A549 (cell line): ENCODE results near the gene SERINC5.

Experiments
- CEBPB ChIP-seq, 2 experiments: fragments of >200 bp in 1 of 2; sonication (Bioruptor Twin) in 1 of 2; formaldehyde crosslinking in 1 of 2; IDR thresholded peaks; 2 replicates each; pipeline ENCODE4 v1.6.1; 2012 to 2016
- MAFK ChIP-seq: fragments of 450-650 bp; IDR thresholded peaks from 2 replicates; pipeline ENCODE4 v1.6.1; 2014; ENCODE audit not compliant: partially characterized antibody
- MAX ChIP-seq: IDR thresholded peaks from 2 replicates; pipeline ENCODE4 v1.6.1; 2012
- MYC ChIP-seq: IDR thresholded peaks from 2 replicates; pipeline ENCODE4 v1.6.1; 2012; ENCODE audit warnings: mild to moderate bottlenecking, inconsistent platforms, low read length, improper control_type of control experiment, borderline replicate concordance
- POLR2A ChIP-seq: IDR thresholded peaks from 2 replicates; pipeline ENCODE4 v1.6.1; 2012; ENCODE audit warnings: mild to moderate bottlenecking, low read length
- RAD21 ChIP-seq, 2 experiments: fragments of >200 bp in 1 of 2; sonication (Bioruptor Twin) in 1 of 2; formaldehyde crosslinking in 1 of 2; IDR thresholded peaks in 1 of 2; conservative IDR thresholded peaks in 1 of 2; 2 replicates in 1 of 2; 3 replicates in 1 of 2; pipeline ENCODE4 v1.6.1; 2012 to 2018; ENCODE audit warnings: inconsistent platforms in 1 of 2
- RCOR1 ChIP-seq: fragments of 150-350 bp; IDR thresholded peaks from 2 replicates; pipeline ENCODE4 v1.6.1; 2014; ENCODE audit warnings: antibody characterized with exemption, low read length, low read depth
- REST ChIP-seq: fragments of 200-600 bp; sonication (generic); IDR thresholded peaks from 2 replicates; pipeline ENCODE4 v1.6.1; 2016; ENCODE audit warnings: antibody characterized with exemption, mild to moderate bottlenecking, moderate library complexity
- RNF2 ChIP-seq: fragments of 200-600 bp; sonication (generic); IDR thresholded peaks from 2 replicates; pipeline ENCODE4 v1.6.1; 2016; ENCODE audit warnings: low read depth, mild to moderate bottlenecking, antibody characterized with exemption, moderate library complexity, borderline replicate concordance
- SMC3 ChIP-seq: fragments of >200 bp; sonication (Bioruptor Twin); formaldehyde crosslinking; IDR thresholded peaks from 3 replicates; pipeline ENCODE4 v1.6.1; 2018; ENCODE audit warnings: inconsistent platforms
- TF ChIP-seq, protein P1 (sequence below): fragments of >200 bp; sonication (Bioruptor Twin); formaldehyde crosslinking; IDR thresholded peaks from 3 replicates; pipeline ENCODE4 v1.5.1; 2016

- TF ChIP-seq REST (no peak), MAX (no peak), RAD21 (conservative IDR thresholded peaks at IDR 0.05 in 1 of 2, IDR thresholded peaks at IDR 0.05 in 1 of 2) (no peak), POLR2A (no peak), MAFK (no peak), RNF2 (no peak), RCOR1 (no peak), SMC3 (no peak), CEBPB (IDR thresholded peaks at IDR 0.05) (no peak), MYC (no peak)
- TF ChIP-seq, protein P1, sequence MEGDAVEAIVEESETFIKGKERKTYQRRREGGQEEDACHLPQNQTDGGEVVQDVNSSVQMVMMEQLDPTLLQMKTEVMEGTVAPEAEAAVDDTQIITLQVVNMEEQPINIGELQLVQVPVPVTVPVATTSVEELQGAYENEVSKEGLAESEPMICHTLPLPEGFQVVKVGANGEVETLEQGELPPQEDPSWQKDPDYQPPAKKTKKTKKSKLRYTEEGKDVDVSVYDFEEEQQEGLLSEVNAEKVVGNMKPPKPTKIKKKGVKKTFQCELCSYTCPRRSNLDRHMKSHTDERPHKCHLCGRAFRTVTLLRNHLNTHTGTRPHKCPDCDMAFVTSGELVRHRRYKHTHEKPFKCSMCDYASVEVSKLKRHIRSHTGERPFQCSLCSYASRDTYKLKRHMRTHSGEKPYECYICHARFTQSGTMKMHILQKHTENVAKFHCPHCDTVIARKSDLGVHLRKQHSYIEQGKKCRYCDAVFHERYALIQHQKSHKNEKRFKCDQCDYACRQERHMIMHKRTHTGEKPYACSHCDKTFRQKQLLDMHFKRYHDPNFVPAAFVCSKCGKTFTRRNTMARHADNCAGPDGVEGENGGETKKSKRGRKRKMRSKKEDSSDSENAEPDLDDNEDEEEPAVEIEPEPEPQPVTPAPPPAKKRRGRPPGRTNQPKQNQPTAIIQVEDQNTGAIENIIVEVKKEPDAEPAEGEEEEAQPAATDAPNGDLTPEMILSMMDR = no peak
These were observed 163.3 kb downstream of the SERINC5 start for GRCh38 chr5:80092486-80093107.
